IPS-20b (cell line): ENCODE data around the gene TMEM151A.

ENCODE experiments used
- H3K27ac ChIP-seq: one replicate; pipeline ENCODE4 v1.5.1; 2013; ENCODE audit warnings: low read length
- H3K27me3 ChIP-seq: 2 replicates; pipeline ENCODE4 v1.6.1; 2013; ENCODE audit warnings: mild to moderate bottlenecking, low read length, inconsistent platforms; ENCODE audit not compliant: insufficient read depth
- H3K36me3 ChIP-seq: 2 replicates; pipeline ENCODE4 v1.6.1; 2013; ENCODE audit warnings: low read depth, mild to moderate bottlenecking, inconsistent platforms, low read length, moderate library complexity; ENCODE audit not compliant: insufficient read depth
- H3K4me1 ChIP-seq: 2 replicates; pipeline ENCODE4 v1.6.1; 2013; ENCODE audit warnings: mild to moderate bottlenecking, control low read depth, inconsistent platforms, low read length, moderate library complexity; ENCODE audit not compliant: insufficient read depth
- H3K4me3 ChIP-seq: 2 replicates; pipeline ENCODE4 v1.5.1; 2013; ENCODE audit warnings: mild to moderate bottlenecking, low read length, inconsistent platforms
- H3K9ac ChIP-seq: 2 replicates; pipeline ENCODE4 v1.6.1; 2013; ENCODE audit warnings: low read depth, mild to moderate bottlenecking, inconsistent platforms, low read length, moderate library complexity
- H3K9me3 ChIP-seq: 2 replicates; pipeline ENCODE4 v1.6.1; 2013; ENCODE audit warnings: mild to moderate bottlenecking, low read depth, low read length, inconsistent platforms; ENCODE audit not compliant: insufficient read depth

Gene TMEM151A

GRCh38 chr11:66328302-66329144 lies 36.8 kb downstream of the TMEM151A start:
- H3K4me1 ChIP-seq = peaks cover 4% of the 10 kb centered on the region; the same call in 1 of the 2 replicates
- peak overlapping the region; percentile 37 for H3K4me3 ChIP-seq
- peak overlapping the region; percentile 40; the same call in 1 of the 2 replicates for H3K9ac ChIP-seq
- no peaks in the 10 kb centered on the region for H3K9me3 ChIP-seq
- no peaks in the 10 kb centered on the region for H3K36me3 ChIP-seq
- no peak overlapping the region for H3K27ac ChIP-seq
- H3K27me3 ChIP-seq = peaks cover 11% of the 10 kb centered on the region

DNA sequence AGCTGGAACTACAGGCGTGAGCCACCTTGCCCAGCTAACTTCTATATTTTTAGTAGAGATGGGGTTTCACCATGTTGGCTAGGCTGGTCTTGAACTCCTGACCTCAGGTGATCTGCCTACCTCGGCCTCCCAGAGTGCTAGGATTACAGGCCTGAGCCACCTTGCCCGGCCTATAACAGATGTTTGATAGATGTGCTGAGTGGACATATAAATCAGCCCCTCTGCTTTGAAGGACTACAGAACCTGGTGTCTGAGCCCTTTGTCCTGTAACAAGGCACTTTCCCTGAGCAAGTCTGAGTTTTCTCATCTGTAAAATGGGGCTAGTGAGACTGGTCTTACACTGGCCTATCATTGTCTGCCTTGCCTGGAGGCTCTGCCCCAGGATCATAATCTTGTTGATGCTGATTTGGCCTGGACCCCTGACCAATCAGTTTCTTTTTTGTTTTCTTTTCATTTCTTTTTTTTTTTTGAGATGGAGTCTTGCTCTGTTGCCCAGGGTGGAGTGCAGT lies 37.5 kb downstream of the TMEM151A start:
- Histone ChIP-seq H3K4me1 (peaks cover 4% of the 10 kb centered on the region; the same call in 1 of the 2 replicates), H3K4me3 (no peak overlapping the region), H3K27me3 (peaks cover 11% of the 10 kb centered on the region), H3K27ac (no peak overlapping the region), H3K9ac (no peak overlapping the region), H3K9me3 (no peaks in the 10 kb centered on the region), H3K36me3 (no peaks in the 10 kb centered on the region)

- no peak overlapping the region for H3K4me3 ChIP-seq
- H3K36me3 ChIP-seq = no peaks in the 10 kb centered on the region
- no peak overlapping the region for H3K27ac ChIP-seq
- no peaks in the 10 kb centered on the region for H3K9me3 ChIP-seq
- peaks cover 6% of the 10 kb centered on the region; the same call in 1 of the 2 replicates for H3K4me1 ChIP-seq
- no peak overlapping the region for H3K9ac ChIP-seq
- peaks cover 21% of the 10 kb centered on the region for H3K27me3 ChIP-seq
Measured at GRCh38 chr11:66330931-66331330, 39.2 kb downstream of the TMEM151A start.

- Histone ChIP-seq H3K4me1 (peaks cover 6% of the 10 kb centered on the region; the same call in 1 of the 2 replicates), H3K27ac (no peak overlapping the region), H3K9ac (no peak overlapping the region), H3K27me3 (peaks cover 23% of the 10 kb centered on the region), H3K36me3 (no peaks in the 10 kb centered on the region), H3K9me3 (no peaks in the 10 kb centered on the region), H3K4me3 (no peak overlapping the region)
Measured at GRCh38 chr11:66331542-66332370, 40.1 kb downstream of the TMEM151A start.

GRCh38 chr11:66332371-66333219 lies 40.9 kb downstream of the TMEM151A start:
- Histone ChIP-seq H3K36me3 (no peaks in the 10 kb centered on the region), H3K9me3 (no peaks in the 10 kb centered on the region), H3K4me1 (peaks cover 6% of the 10 kb centered on the region; the same call in 1 of the 2 replicates), H3K4me3 (no peak overlapping the region), H3K27ac (no peak overlapping the region), H3K27me3 (peaks cover 18% of the 10 kb centered on the region), H3K9ac (no peak overlapping the region)

DNA sequence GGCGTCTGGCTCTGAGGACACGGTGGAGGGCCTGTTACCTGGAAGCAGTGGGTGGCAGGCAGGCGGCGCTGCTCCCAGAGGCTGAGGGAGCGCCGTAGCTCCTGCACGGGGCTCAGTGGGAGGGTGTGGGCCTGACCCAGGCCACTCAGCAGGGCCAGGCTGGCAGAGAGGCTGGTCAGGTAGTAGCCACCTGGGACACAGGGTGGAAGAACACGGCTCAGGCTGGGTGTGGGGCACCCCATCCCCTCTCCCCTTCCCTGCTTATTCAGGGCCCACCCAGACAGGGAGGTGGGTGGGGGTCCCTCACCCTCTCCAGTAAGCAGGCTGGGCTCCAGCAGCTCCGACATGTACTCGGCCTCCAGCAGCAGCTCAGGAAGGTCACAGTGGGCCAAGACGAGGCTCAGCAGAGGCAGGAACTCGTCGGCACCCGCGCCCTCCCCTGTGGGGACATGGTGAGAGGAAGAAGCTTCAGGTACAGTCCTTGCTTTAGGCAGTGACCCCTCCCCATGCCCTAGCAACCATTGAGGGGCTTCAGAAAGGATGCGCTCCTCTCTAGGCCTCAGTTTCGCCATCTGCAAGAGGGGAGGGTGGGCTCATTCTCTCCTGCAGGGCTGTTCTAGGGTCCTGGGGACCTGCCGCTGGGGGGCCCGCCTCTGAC lies 41.7 kb downstream of the TMEM151A start:
- Histone ChIP-seq H3K9ac (no peak overlapping the region), H3K36me3 (no peaks in the 10 kb centered on the region), H3K27ac (no peak overlapping the region)

DNA sequence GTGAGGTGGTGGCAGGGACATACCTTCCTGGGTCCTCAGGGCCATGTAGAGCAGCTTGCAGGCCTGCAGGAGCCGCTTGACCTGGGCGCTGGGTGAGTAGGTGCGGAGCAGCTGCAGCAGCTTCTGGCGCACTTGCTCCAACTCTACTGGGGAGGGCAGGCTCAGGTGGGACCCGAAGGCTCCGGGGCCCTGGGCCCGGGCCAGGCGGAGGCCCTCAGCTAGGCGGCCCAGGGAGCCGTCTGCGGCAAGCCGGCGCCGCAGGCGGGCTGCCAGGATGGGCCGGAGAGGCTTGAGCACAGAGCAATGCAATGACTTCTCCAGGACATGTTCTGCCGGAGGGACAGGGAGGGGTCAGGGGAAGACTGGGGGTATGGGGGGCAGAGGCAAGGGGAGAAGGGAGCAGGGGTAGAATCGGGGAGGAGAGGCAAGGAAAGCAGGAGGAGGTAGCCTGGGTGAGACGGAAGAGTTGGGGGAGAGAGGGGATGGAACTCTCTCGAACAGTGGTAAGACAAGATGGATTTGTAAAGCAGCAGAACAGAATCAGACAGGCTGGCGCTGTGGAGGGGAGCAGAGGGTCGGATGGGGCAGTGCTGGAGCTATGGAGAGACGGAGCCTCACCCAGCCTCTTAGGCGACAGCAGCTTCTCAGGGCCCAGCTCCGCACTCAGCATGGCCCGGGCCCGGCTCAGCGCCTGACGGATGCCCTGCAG lies 42.4 kb downstream of the TMEM151A start:
- peaks cover 3% of the 10 kb centered on the region; the same call in 1 of the 2 replicates for H3K4me1 ChIP-seq
- H3K9me3 ChIP-seq = no peaks in the 10 kb centered on the region
- no peak overlapping the region for H3K4me3 ChIP-seq
- no peaks in the 10 kb centered on the region for H3K36me3 ChIP-seq
- H3K27ac ChIP-seq = no peak overlapping the region
- H3K27me3 ChIP-seq = peaks cover 12% of the 10 kb centered on the region
- no peak overlapping the region for H3K9ac ChIP-seq

More for the DNA sequence above, 41.7 kb downstream of the TMEM151A start:
- Histone ChIP-seq H3K9me3 (no peaks in the 10 kb centered on the region), H3K4me3 (no peak overlapping the region), H3K27me3 (peaks cover 12% of the 10 kb centered on the region), H3K4me1 (peaks cover 6% of the 10 kb centered on the region; the same call in 1 of the 2 replicates)

DNA sequence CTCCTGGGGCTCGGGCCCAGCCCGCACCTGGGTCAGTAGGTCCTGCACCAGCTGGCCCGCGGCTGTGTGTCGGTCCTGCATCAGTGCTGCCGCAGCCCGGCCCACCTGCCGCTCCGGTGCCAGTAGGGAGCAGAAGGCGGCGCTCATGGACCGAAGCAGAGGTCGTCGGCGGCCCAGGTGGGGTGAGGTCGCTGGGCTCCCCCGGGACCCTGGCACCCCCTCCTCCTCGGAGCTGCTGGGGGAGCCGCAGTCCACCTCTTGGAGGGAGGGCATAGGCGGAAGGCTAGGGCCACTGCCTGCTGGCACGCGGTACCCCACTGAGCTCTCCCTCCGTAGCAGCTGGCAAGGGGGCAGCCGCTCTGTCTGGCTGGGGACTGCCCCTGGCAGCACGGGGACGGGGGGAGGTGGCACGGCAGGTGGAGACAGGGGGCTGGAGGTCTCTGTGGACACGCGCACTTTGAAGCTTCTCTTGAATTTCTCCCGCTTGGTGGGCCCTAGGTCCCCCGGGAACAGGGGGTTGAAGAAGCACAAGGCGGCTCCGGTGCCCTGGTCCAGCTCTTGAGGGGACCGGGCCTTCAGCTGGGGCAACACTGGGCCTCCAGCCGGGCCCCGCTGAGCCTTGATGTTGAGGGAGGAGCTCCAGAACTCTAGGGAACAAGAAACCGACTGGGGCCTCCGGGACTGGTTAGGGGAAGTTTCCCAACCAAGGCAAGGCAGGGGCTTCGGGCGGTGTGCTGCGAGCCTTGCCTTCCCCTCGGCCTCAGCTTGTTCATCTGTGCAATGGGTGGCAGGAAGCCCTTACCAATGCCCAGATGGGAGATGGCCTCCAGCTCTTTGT lies 43.1 kb downstream of the TMEM151A start:
- Histone ChIP-seq H3K4me3 (no peak overlapping the region; the same call in 1 of the 2 replicates), H3K36me3 (peaks cover 7% of the 10 kb centered on the region), H3K9ac (no peak overlapping the region), H3K27me3 (peaks cover 12% of the 10 kb centered on the region), H3K9me3 (no peaks in the 10 kb centered on the region), H3K27ac (no peak overlapping the region), H3K4me1 (peaks cover 3% of the 10 kb centered on the region; the same call in 1 of the 2 replicates)

- Histone ChIP-seq H3K9me3 (no peaks in the 10 kb centered on the region), H3K4me3 (peak overlapping the region; percentile 67), H3K9ac (no peak overlapping the region; the same call in 1 of the 2 replicates), H3K27ac (no peak overlapping the region), H3K27me3 (peaks cover 12% of the 10 kb centered on the region), H3K4me1 (peaks cover 3% of the 10 kb centered on the region; the same call in 1 of the 2 replicates), H3K36me3 (peaks cover 16% of the 10 kb centered on the region)
Measured at GRCh38 chr11:66335531-66336233, 44.0 kb downstream of the TMEM151A start.
